HG03108 (cell line): ENCODE results near the gene LTC4S.
A peak's percentile ranks its signal among the peaks of the same experiment; 100 is the strongest.
"Not testable (repeated sequence)": the region's sequence is repeated elsewhere in the genome, so short reads cannot be mapped to it uniquely, and the experiment has no call there.

Experiments
- ATAC-seq: cut with Tn5 transposase; IDR thresholded peaks from one replicate; pipeline ENCODE4 v1.9.1; 2021; ENCODE audit warnings: moderate library complexity; ENCODE audit not compliant: unreplicated experiment

Gene LTC4S, protein sequence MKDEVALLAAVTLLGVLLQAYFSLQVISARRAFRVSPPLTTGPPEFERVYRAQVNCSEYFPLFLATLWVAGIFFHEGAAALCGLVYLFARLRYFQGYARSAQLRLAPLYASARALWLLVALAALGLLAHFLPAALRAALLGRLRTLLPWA

GRCh38 chr5:179793468-179794139 is at the start of gene LTC4S:
Gene LTC4S (plus strand): TSS chr5:179793986. CDS start chr5:179794081, 95 bp downstream.
- peak; percentile 41 for ATAC-seq

- not testable (repeated sequence) for ATAC-seq
Measured at GRCh38 chr5:179744106-179744505, 49.7 kb upstream of the LTC4S start.

DNA sequence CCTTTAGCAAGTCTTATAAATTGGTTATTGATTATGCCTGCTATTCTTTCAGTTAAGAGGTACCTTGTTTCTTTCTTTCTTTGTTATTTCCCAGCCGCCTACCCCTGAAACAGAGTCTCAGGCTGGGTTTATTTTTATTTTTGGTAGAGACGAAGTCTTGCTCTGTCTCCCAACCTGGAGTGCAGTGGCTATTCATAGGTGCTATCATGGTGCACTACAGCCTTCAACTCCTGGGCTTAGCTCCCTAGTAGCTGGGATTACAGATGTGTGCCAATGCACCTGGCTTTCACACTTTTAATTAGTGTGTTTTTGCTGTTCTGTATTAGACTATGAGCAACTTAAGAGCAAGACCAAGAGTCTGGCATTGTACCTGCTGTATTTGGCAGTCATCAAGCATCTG is 46.9 kb upstream of the LTC4S start:
- ATAC-seq, result no peak

- no peak for ATAC-seq
Measured at GRCh38 chr5:179747811-179748210, 46.0 kb upstream of the LTC4S start.

GRCh38 chr5:179749857-179750508 is 43.8 kb upstream of the LTC4S start:
- no peak for ATAC-seq

DNA sequence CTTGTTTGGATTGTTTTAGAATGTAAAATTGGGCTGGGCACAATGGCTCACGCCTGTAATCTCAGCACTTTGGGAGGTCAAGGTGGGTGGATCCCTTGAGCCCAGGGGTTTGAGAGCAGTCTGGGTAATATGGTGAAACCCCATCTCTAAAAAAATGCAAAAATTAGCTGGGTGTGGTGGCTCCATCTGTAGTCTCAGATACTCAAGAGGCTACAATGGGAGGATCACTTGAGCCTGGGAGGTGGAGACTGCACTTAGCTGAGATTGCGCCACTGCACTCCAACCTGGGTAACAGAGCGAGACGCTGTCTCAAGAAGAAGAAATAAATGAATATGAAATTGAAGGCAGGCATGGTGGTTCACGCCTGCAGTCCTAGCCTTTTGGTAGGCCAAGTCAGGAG is 39.8 kb upstream of the LTC4S start:
- no peak for ATAC-seq

DNA sequence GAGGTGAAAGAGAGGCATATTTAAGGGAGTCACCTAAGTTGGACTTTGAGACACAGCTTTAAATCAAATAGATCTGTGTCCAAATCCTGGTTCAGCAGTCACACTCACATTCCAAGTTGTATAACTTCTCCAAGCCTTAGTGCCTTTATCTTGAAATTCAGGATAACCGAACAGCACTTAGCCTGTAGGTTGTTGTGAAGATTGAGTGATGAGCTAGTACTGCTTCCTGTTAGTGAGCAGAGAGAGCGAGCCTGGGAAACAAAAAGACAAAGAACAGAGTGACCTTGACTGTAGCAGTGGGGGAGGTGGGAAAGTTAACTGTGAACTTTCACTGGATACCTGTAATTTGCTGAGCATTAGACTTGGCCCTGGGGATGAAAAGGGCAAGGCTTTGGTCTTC is 38.8 kb upstream of the LTC4S start:
- ATAC-seq, result no peak

GRCh38 chr5:179758955-179759354 is 34.8 kb upstream of the LTC4S start:
- no peak for ATAC-seq

- ATAC-seq, result peak; percentile 40
Measured at GRCh38 chr5:179759581-179760551, 33.9 kb upstream of the LTC4S start.

DNA sequence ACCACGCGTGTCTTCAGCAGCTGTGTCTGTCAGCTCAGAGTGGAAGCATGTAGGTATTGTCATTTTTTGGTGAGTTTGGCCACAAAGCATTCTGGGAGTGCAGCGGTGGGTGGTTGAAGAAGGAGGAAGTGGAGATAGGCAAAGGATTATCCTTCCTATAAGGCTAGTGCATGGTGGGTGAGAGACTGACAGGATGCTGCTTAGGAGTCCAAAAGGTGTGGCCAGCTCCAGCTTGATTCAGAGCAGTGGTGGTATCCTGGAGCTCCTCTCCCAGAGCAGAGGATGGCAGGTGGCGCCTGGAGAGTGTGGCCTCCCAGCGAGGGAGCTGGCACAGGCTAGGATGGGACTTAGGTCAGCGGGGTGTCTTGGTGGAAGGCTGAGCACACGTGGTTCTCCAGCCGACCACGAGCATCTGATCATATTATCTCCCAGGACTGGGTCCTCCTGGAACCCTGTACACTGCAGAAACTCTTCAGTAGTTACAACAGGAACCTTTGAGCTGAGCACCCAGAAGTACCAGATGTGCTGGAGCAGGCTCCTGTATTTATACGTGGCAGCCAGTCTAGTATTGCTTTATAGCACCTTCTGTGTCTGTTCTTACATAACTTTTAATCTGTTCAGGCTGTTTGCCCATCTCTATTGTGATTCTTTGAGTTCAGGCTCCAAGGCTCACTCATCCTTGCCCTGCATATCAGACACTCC is 31.6 kb upstream of the LTC4S start:
- ATAC-seq, result no peak

DNA sequence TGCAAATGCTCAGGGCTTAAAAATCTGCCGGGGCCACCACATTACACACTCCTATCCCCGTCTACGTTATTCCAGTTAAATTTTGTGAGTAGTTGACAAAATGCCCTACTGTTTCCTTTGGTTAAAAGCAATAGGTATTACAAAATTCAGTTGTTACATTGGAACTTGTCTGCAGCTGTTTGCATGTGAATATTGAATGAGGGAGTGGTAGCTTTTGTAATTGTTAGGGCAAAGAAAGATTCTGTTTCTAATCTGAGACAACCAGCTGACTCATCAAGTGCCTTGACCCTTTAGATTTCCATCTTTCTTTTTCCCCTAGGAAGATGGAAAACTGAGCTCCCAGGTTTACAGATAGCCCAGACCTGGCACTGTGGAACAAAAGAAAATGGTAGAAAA is 31.0 kb upstream of the LTC4S start:
- ATAC-seq, result no peak

- peak; percentile 52 for ATAC-seq
Measured at GRCh38 chr5:179763215-179763945, 30.4 kb upstream of the LTC4S start.

- ATAC-seq, result no peak
Measured at GRCh38 chr5:179764056-179764455, 29.7 kb upstream of the LTC4S start.

DNA sequence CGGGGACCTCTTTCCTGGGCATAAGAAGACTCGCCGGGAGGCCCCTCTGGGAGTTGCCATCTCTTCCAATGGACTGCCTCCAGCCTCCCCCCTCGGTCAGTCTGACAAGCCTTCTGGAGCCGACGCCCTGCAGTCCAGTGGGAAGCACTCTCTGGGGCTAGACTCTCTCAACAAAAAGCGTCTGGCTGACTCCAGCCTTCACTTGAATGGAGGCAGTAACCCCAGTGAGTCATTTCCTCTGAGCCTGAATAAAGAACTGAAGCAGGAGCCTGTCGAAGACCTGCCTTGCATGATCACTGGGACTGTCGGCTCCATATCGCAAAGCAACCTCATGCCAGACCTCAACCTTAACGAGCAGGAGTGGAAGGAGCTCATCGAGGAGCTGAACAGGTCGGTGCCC is 28.4 kb upstream of the LTC4S start:
- ATAC-seq, result no peak

- no peak for ATAC-seq
Measured at GRCh38 chr5:179766021-179766725, 27.6 kb upstream of the LTC4S start.

DNA sequence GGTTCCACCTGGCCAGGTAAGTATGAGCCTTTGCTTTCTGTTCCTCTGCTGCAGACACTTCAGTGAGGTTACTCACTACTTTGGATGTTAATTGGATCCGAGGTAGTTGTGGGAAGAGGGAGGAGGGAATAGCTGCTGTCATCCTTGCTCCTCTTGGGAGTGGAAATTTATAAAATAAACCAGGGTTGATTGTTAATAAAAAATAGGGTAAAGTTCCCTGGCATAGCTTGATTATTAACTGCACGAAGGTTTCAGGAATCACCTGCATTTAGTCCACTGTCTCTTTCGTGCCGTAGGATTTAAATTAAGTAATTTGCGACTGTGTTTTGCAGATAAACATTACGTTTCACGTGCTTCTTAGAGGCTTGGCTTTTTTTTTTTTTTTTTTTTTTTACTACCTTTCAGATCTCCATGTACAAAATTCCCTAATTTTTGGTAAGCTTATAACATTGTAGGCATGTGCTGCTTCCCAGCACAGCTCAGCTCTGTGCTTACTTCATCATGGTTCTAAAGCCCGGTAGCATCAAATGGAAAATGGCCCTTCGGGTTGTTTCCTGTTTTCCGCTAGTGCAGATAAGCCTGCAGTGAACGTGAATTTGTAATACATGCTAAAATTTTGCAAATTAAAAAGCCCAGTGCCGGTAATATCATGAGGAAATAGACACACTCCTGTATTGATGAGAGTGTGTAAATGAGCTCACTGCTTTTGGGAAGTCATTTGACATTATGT is 26.9 kb upstream of the LTC4S start:
- no peak for ATAC-seq

DNA sequence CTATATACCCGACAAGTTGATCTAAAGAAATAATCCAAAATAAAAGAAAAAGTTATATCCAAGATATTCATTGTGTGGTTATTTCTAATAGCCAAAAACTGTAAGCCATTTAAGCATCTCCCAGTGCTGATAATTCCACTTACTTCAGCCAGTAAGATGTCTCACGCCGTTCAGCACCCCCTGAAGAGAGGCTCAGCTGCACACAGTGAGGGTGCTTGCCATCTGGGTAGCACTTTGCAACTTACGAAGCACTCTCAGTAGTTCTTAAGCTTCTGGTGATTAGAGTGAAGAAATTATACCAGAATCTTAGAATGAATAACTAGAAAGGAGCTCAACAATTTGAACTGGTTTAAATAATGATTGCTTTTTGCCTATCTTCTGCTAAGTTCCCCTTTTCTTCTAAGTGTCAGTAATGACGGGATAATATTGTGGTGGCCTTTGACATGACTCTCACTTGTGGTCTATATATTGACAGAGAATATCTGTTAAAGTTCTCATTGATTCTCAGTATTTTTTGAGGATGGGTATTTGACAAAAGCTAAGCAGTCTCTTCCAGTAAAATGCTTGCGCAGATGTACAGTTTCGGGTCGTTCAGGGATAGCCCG is 26.2 kb upstream of the LTC4S start:
- no peak for ATAC-seq
